Measurements from ENCODE around the gene FAAP100. TPM values are rescaled to one million over a fixed set of nuclear protein-coding genes. Genes with fewer than 3 reads are reported as not detected.

Gene FAAP100
- total RNA-seq, 4 donors from 2014 or later: 14.4 to 27.9 (median 15.6) TPM

DNA sequence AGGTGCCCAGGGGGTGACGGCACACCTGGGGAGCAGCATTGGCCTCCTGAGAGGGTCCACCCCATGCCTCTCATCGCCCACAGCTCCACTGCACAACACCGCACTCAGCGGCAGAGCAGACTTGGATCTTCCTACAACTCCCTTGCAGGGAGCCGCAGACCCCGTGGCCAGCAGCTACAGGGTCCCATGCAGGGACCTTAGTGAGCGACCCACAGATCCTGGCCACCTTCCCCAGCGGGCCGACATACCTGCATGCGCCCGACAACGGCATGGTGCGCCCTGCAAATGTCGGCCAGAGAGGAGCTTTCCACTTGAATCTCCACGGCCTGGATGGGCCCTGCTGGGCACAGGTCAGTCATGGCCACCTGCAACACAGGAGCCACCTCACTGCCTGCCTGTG is 8.4 kb downstream of the FAAP100 start:
- Histone ChIP-seq H3K27me3 (no peaks in the 10 kb centered on the region), H3K4me3 (no peak overlapping the region), H3K36me3 (peaks cover 0 to 78% of the 10 kb centered on the region in 2 donors), H3K9me3 (no peaks in the 10 kb centered on the region), H3K4me1 (no peaks in the 10 kb centered on the region), H3K27ac (no peak overlapping the region)
- in situ Hi-C loops (cut with MboI; ENCODE audit: low sequenced_read_pairs in 4 of 4): no loop called here
- TF ChIP-seq POLR2A (IDR thresholded peaks at IDR 0.05): no peak
- TF ChIP-seq, protein P1, sequence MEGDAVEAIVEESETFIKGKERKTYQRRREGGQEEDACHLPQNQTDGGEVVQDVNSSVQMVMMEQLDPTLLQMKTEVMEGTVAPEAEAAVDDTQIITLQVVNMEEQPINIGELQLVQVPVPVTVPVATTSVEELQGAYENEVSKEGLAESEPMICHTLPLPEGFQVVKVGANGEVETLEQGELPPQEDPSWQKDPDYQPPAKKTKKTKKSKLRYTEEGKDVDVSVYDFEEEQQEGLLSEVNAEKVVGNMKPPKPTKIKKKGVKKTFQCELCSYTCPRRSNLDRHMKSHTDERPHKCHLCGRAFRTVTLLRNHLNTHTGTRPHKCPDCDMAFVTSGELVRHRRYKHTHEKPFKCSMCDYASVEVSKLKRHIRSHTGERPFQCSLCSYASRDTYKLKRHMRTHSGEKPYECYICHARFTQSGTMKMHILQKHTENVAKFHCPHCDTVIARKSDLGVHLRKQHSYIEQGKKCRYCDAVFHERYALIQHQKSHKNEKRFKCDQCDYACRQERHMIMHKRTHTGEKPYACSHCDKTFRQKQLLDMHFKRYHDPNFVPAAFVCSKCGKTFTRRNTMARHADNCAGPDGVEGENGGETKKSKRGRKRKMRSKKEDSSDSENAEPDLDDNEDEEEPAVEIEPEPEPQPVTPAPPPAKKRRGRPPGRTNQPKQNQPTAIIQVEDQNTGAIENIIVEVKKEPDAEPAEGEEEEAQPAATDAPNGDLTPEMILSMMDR (IDR thresholded peaks at IDR 0.05 in 4 of 5, conservative IDR thresholded peaks at IDR 0.05 in 1 of 5): no peak
- ATAC-seq: no peak
- intact Hi-C loops (cut with DNase I; ENCODE audit: low total_unique reads): no loop called here
- no peak for DNase-seq

DNA sequence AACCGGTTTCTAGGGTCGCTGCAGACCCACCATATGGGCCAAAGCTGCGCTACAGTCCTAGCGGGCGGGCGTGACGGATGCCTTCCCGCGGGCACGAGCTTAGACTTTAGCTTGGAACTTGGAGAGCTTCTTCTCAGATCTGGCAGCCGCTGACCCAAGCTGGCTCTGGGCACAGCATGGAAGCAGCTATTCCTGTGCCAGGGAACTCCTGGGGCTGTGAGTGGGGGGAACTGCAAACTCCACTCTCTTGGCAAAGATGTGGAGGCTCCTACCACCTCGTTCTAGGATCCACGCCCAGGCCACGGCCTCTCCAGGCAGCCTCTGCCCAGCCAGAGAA is 8.8 kb downstream of the FAAP100 start:
- H3K27me3 ChIP-seq: no peaks in the 10 kb centered on the region
- no peak overlapping the region for H3K27ac ChIP-seq
- no peak overlapping the region for H3K4me3 ChIP-seq
- no peaks in the 10 kb centered on the region for H3K9me3 ChIP-seq
- no peak for DNase-seq
- no peak for ATAC-seq
- intact Hi-C loops (cut with DNase I; ENCODE audit: low total_unique reads) (no loop called here), in situ Hi-C loops (cut with MboI; ENCODE audit: low sequenced_read_pairs in 4 of 4) (no loop called here)
- TF ChIP-seq, protein P1 (IDR thresholded peaks at IDR 0.05 in 4 of 5, conservative IDR thresholded peaks at IDR 0.05 in 1 of 5): no peak
- TF ChIP-seq POLR2A (IDR thresholded peaks at IDR 0.05): no peak
- peaks cover 0 to 3% of the 10 kb centered on the region in 2 donors for H3K4me1 ChIP-seq
- H3K36me3 ChIP-seq: peaks cover 0 to 74% of the 10 kb centered on the region in 2 donors

DNA sequence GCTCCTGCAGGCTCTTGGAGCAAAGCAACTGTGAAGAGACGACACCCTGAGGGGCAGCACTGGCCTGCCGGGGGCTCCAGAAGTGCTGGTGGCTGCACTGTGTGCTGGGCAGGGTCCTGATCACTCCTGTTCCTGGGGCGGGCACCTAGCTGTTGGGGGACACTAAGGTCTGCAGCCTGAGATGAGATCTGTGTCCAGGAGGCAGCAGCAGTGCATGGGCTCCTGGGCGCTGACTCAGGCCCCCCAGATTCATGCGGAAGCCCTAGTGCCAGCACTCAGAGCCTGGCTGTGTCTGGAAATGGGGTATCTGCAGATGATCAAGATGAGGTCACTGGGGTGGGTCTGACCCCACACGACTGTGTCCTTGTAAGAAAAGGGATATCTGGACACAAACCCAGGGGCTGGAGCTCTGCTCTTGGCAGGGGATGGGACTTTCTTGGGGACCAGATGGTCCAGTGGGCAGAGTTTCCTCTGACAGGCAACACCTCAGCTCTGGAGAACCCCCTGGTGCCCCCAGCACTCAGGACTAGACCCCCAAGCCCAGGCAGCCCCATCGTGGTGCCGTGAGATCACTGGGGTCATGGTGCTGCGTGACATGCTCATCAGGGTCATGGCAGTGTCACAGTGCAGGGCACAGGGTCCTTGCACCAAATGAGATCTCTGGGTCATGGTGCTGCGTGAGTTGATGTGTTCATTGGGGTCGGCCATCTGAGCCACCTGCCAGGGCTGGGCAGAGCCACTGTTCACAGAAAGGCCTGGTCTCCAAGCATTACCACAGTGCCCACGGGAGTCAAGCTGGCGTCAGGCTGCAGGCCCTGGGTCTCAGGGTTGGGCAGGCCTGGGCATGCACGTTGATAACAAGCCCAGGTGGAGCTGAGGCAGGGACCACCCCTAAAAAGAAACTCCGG is 9.5 kb downstream of the FAAP100 start:
- H3K36me3 ChIP-seq: peaks cover 0 to 68% of the 10 kb centered on the region in 2 donors
- no peak overlapping the region for H3K4me3 ChIP-seq
- intact Hi-C loops (cut with DNase I; ENCODE audit: low total_unique reads) (no loop called here), in situ Hi-C loops (cut with MboI; ENCODE audit: low sequenced_read_pairs in 4 of 4) (no loop called here)
- H3K27ac ChIP-seq: no peak overlapping the region
- H3K4me1 ChIP-seq: peaks cover 5 to 9% of the 10 kb centered on the region in 2 donors
- H3K27me3 ChIP-seq: no peaks in the 10 kb centered on the region
- TF ChIP-seq, protein P1 (IDR thresholded peaks at IDR 0.05 in 4 of 5, conservative IDR thresholded peaks at IDR 0.05 in 1 of 5): no peak
- TF ChIP-seq POLR2A (IDR thresholded peaks at IDR 0.05): no peak
- no peak for ATAC-seq
- DNase-seq: no peak
- no peaks in the 10 kb centered on the region for H3K9me3 ChIP-seq

DNA sequence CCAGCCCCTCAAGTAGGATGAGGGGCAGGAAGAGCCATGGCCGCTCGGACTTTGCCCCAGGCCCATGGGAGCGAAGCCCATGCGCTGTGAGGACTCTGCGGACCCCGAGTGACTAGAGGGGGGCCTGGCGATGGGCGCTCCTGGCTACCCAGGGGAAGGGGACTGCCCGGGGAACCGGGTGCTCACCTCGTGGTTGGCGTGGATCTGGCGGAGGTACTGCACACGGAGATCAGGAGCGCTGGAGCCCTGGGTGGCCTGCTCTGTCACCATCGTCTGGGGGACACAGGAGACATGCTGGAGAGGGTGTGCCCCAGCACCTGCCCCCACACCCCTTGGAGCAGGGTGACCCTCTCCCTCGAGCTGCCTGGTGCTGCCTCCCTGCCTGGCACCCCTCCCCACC is 11.0 kb downstream of the FAAP100 start:
- Histone ChIP-seq H3K4me1 (peaks cover 10 to 14% of the 10 kb centered on the region in 2 donors), H3K27ac (no peak overlapping the region), H3K4me3 (no peak overlapping the region), H3K9me3 (no peaks in the 10 kb centered on the region), H3K36me3 (peaks cover 0 to 53% of the 10 kb centered on the region in 2 donors), H3K27me3 (peaks cover 12 to 15% (median 13%) of the 10 kb centered on the region in 3 donors)
- DNase-seq: no peak
- in situ Hi-C loops (cut with MboI; ENCODE audit: low sequenced_read_pairs in 4 of 4): no loop called here
- no peak for ATAC-seq
- intact Hi-C loops (cut with DNase I; ENCODE audit: low total_unique reads): no loop called here
- TF ChIP-seq, protein P1 (IDR thresholded peaks at IDR 0.05 in 4 of 5, conservative IDR thresholded peaks at IDR 0.05 in 1 of 5): no peak
- TF ChIP-seq POLR2A (IDR thresholded peaks at IDR 0.05): no peak
